CD4-positive, alpha-beta T cell treated with Interleukin-21 for 1 hour (primary cell): ENCODE data around the gene CUL4A.
A peak's percentile ranks its signal among the peaks of the same experiment; 100 is the strongest.

Source experiments
- DNase-seq: peaks from one replicate; pipeline ENCODE4 v3.0.0-alpha.2; 2020

CUL4A gene

GRCh38 chr13:113182046-113182445 is 27.4 kb upstream of the CUL4A start:
- no peak for DNase-seq

DNA sequence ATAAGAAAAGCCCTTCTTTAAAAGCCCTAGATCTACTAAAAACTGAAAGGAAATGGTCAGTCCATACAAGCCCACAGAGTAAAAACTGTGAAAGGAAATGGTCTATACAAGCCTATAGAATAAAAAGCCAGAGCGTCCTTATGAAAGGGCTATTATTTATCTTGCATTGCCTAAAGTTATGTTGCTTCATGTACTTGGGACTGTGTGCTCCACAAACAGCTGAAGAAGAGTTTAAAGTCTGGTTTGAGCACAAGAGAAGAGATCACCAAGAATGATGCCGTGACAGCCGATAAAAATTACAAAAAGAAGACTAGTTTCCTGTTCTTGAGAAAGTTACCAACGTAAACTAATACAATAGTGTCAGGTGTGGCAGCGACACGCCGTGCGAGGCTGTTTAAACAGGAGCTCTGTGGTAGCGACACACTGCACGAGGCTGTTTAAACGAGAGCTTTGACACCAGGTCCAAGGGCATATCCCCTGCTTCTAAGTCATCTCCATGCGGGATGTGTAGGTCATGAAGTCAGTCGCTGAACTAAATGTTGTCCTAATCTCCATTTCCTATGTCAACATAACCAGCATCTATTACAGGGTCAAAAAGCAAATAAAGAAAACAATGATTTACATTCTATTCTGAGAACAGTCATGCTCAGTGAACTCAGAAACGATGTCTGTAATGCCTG is 25.8 kb upstream of the CUL4A start:
- no peak for DNase-seq

- peak; percentile 46 for DNase-seq
Measured at GRCh38 chr13:113184568-113185440, 24.6 kb upstream of the CUL4A start.

- peak; percentile 38 for DNase-seq
Measured at GRCh38 chr13:113186061-113186900, 23.1 kb upstream of the CUL4A start.

- DNase-seq: no peak
Measured at GRCh38 chr13:113187263-113187669, 22.1 kb upstream of the CUL4A start.

DNA sequence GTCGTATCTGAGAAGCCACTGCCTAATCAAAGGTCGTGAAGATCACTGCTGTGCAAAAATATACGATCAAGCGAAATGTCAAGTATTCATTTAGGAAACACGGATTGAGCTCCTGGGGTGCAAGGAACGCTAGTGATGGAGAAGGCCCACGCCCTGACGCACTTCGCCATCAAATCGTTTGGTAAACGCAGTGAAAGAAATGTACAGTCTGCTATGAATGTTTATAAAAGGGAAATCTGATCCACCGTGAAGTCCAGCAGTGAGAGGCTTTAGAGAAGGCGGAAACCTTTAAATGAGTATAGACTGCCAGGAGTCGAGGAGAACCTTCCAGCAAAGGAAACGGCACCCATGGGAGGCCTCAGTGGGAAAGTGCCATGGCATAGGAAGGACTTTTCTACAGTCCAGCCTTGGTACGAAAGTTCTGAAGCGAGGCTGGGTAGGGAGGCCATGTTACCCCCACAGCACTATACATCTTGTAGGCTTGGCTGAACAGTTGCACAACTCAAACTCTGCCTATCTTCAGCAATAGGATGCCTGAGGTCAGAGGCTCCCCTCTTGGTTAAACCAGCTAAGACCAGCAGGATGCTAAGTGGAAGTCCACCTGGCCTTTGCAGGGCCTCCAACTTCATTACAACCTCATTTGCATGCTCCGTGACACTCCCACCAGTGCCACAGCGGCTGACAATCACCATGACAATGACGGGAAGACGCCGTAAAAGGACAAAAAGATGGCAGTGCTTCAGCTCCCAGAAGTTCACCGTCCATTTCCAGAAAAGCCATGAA is 21.3 kb upstream of the CUL4A start:
- DNase-seq: no peak

DNA sequence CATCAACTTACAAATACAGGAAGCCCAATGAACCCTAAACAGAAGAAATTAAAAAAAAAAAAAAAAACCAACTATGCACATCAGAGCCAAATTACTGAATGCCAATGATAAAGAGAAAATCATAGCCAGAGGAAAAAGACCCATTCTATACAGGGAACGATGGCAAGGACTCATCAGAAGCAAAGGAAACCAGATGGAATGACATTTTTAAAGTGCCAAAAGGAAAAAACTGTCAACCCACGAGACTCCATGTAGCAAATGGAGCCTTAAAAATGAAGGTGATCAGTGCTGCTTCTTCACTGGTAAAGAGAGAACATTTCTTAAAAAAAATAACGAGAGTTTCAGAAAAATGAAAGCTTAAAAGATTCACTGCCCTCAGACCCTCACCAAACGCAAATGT is 19.2 kb upstream of the CUL4A start:
- DNase-seq: no peak

DNA sequence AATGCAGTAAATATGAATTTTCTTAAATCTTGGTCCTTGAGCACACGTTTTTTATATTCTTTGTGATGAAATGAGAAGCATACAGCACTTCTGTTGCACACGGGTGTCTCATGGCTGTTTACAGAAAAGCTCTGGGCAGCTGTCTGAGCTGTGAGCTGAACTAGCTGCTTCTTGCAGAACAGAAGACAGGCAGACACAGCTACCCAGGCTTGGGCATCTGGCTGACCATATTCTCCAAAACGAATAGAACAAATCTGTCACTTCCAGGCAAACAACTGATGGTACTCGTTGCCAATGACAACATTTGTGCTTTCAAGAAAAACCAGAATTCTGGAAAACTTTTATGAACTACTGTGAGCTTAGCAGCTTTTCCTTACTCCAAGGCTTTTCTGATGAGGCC is 17.1 kb upstream of the CUL4A start:
- DNase-seq: no peak

DNA sequence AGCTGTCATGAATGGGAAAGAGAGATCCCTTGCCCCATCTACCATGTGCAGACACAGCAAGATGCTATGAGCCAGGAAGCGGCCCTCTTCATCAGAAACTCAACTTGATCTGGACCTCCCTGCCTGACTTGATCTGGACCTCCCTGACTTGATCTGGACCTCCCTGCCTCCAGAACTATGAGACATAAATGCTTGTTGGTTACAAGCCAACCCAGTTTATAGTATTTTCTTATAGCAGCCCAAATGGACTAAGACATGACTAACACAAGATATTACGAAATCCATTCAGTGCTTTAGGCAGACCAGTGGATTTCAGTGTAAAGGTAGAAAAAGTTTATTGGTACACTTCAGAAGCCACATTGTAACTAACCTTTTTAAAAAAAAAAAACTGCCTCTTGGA is 16.5 kb upstream of the CUL4A start:
- no peak for DNase-seq

DNA sequence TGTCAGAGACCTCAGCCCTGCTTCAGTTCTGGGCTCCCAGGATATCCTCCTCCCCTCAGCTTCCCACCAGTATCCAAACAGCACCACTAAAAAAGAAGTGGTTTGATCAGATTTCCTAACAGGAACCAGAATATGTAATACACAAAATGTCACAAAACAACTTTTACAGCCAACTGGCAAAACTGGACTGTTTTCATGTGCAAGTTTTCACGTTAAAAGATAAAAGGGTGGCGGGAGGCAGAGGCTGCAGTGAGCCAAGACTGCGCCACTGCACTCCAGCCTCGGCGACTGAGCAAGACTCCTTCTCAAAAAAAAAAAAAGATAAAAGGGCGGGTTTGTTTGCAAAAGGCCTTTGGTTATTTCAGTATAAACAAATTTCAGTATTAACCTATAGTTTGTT is 14.1 kb upstream of the CUL4A start:
- DNase-seq: no peak

GRCh38 chr13:113196970-113197737 is 12.3 kb upstream of the CUL4A start:
- DNase-seq: no peak

DNA sequence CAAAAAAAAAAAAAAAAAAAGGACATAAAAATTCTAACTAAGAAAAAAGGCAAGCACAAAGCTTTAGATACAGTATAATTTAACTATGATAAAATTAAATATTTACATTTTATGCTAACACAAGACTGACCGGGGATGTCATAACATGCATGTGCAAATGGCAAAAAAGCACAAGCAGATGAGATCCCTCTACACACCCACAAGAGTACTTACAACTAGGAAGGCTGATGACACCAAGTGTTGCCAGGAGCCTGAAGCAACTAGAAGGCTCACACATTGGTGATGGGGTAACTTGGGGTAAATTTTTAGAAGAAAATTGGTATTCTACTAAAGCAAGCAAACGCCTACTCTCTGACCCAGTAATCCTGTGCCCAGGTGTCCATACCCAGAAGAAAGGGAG is 7.6 kb upstream of the CUL4A start:
- no peak for DNase-seq

- no peak for DNase-seq
Measured at GRCh38 chr13:113202912-113203311, 6.5 kb upstream of the CUL4A start.

GRCh38 chr13:113203507-113204377 is 5.7 kb upstream of the CUL4A start:
- no peak for DNase-seq

DNA sequence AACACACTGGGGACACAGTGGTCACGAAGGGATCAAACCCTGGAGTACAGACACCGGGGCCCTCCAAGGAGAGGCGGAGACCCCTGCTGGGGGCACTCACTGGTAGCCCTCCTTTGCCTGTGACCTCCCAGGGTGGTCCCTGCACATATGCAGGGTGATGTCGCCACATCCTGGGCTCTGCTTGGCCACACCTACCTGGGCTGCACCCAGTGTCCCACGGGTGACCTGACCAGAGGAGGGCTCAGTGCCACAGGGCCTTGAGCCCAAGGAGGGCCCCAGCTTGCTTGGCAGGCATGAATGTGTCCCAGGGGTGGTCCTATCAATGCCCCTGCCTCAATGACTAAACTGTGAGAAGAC is 5.1 kb upstream of the CUL4A start:
- no peak for DNase-seq

DNA sequence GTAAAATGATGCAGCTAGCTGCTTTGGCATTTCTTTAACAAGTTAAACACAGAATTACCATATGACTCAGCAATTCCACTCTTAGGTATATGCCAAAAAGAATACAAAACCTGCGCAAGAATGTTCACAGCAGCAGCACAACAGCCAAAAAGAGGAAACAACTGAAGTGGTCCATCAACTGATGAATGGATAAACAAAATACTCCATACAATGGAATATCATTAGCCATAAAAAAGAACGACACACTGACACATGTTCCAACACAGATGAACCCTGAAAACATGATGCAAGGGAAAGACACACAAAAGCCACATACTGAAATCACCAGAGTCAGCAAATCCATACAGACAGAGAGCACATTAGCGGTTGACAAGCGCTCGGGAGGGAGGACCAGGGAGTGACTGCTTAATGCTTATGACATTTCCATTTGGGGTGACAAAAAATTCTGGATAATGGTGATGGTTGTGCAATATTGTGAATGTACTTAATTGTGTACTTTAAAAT is 3.9 kb upstream of the CUL4A start:
- DNase-seq: no peak

DNA sequence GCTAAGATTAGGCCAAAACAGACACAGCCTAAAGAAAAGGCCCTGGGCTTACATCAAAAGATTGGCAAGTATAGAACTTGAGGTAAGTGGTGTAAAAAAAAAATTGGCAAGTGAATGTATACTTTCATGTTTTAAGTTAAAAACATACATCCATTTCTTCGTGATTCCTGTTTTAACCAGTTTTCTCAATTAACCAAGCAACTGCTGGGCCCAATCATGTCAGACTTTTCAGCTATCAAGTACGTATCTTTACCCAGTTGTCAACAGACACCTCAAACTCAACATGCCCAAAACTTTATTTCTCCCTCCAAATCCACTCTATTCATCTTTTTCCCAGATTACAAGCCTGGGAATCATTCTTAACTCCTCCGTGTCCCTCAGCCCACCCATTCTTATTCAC is 2.0 kb upstream of the CUL4A start:
- no peak for DNase-seq

GRCh38 chr13:113207890-113208420 is 1.5 kb upstream of the CUL4A start:
- no peak for DNase-seq

DNA sequence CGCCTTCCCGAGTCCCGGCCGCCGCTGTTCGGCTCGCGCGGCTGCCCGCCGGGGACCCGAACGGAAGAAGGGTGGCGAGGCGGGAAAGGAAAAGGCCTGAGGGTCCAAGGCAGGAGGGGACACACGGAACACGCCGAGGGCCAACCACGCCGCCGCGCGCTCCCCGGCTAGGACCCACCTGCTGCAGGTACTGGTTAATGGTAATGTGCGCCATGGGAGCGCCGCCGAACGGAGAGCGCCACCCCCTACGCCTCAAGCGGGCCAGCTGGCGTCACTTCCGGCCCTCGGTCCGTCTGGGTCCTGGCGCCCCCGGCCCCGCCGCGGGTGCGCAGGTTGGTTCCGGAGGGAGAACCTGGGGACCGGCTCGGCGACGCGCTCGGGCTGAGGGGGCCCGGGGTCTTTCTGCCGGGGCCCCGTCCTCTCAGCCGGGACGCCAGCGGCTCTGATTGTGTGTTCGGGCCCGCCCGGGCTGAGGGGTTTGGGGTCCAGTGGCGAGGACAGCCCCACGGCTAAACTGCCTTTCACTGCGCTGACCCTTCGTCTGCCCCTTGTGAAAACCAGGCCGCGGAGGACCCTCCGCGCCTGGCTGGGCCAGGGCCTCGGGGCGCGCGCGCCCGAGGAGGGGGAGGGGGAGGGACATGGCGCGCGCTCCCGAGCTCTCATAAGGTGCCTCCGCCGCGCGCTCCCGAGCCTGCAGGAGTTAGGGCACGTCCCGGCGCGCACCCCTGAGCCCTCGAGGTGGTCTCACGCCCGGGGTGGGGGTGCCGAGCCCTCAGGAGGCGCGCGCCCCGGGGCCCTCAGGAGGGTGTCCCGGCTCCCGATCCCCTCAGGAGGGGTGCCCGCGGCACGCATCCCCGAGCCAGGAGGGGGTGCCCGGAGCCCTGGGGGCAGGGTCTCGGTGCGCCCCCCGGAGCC is 735 bp upstream of the CUL4A start, which contains the start of gene PCID2:
Gene PCID2 (minus strand): TSS at position 249 of the 915 bp plus-strand sequence. CDS start 35 bp downstream, at position 214.
- peak; percentile 93 for DNase-seq
